RWPE2 (cell line): ENCODE results near the gene TNNT2.

ENCODE experiments used
- ATAC-seq: fragments of 200-7000 bp; cut with Tn5 transposase; 3 replicates; pipeline ENCODE4 v1.9.1; 2021; ENCODE audit warnings: low read depth
- DNase-seq: peaks from one replicate; pipeline ENCODE4 v3.0.0-alpha.2; 2020; ENCODE audit warnings: low spot score
- H3K27ac ChIP-seq: fragments of 450-650 bp; 2 replicates; pipeline ENCODE4 v1.5.1; 2017; ENCODE audit warnings: mild to moderate bottlenecking; ENCODE audit not compliant: poor library complexity, severe bottlenecking
- H3K27me3 ChIP-seq: fragments of 250-450 bp; sonication (Bioruptor Pico); 2 replicates; pipeline ENCODE4 v1.5.1; 2021; ENCODE audit warnings: mild to moderate bottlenecking, moderate library complexity; ENCODE audit not compliant: insufficient read depth, poor library complexity, severe bottlenecking
- H3K36me3 ChIP-seq: fragments of 250-450 bp; sonication (Bioruptor Pico); 2 replicates; pipeline ENCODE4 v1.5.1; 2020; ENCODE audit warnings: low read depth, mild to moderate bottlenecking, moderate library complexity
- H3K4me1 ChIP-seq: fragments of 250-450 bp; sonication (Bioruptor Pico); 2 replicates; pipeline ENCODE4 v1.5.1; 2021; ENCODE audit warnings: mild to moderate bottlenecking, moderate library complexity; ENCODE audit not compliant: insufficient read depth, poor library complexity, severe bottlenecking
- H3K4me3 ChIP-seq: fragments of 250-450 bp; sonication (Bioruptor Pico); 2 replicates; pipeline ENCODE4 v1.5.1; 2021; ENCODE audit warnings: mild to moderate bottlenecking, moderate library complexity; ENCODE audit not compliant: severe bottlenecking
- H3K9me3 ChIP-seq: fragments of 250-450 bp; sonication (Bioruptor Pico); 2 replicates; pipeline ENCODE4 v1.5.1; 2021; ENCODE audit warnings: mild to moderate bottlenecking, moderate library complexity; ENCODE audit not compliant: severe bottlenecking
- TF ChIP-seq, protein P1 (sequence below): fragments of 450-650 bp; IDR thresholded peaks from one replicate; pipeline ENCODE4 v1.5.1; 2017; ENCODE audit warnings: mild to moderate bottlenecking, moderate library complexity; ENCODE audit not compliant: poor library complexity, severe bottlenecking

Gene TNNT2

DNA sequence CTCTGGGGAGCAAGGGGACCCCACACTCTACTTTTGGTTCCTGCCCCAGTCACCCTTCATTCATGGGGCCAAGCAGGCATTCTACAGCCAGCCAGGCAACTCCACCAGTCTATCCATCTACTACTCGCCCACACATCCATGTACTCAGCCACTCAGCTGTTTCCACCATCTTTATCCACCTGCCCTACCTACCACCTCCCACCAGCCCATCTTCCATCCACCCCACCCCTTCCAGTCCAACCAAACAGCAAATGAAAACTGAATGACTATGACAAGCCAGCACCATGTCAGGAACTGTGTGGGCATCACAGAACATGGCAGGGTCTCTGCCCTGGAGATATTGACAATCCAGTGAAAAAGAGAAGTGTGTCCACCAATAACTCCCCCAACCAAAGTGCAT, 13.7 kb upstream of the TNNT2 start:
- H3K27me3 ChIP-seq: no peaks in the 10 kb centered on the region
- TF ChIP-seq, protein P1, sequence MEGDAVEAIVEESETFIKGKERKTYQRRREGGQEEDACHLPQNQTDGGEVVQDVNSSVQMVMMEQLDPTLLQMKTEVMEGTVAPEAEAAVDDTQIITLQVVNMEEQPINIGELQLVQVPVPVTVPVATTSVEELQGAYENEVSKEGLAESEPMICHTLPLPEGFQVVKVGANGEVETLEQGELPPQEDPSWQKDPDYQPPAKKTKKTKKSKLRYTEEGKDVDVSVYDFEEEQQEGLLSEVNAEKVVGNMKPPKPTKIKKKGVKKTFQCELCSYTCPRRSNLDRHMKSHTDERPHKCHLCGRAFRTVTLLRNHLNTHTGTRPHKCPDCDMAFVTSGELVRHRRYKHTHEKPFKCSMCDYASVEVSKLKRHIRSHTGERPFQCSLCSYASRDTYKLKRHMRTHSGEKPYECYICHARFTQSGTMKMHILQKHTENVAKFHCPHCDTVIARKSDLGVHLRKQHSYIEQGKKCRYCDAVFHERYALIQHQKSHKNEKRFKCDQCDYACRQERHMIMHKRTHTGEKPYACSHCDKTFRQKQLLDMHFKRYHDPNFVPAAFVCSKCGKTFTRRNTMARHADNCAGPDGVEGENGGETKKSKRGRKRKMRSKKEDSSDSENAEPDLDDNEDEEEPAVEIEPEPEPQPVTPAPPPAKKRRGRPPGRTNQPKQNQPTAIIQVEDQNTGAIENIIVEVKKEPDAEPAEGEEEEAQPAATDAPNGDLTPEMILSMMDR: no peak
- no peak for ATAC-seq

DNA sequence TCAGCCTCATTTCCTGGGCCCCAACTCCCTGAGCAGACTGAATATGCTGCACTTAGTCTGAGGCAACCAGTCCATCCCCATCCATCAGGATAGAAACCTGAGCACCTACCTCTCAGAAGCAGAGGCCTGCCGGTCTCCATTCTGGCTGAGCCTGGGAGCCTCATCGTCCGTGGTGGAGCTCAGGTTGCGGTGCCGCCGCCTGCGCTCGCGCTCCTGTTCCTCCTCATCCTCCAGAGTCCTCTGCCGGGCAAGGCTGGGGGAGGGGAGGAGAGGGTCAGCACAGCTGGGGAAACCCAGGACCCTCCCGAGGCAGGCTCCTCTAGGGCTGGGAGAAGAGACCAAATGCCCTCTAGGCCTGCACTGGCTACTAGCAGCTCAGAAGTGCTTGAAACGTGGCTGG, 11.6 kb upstream of the TNNT2 start:
- H3K36me3 ChIP-seq: peaks cover 62% of the 10 kb centered on the region
- H3K27ac ChIP-seq: no peak overlapping the region
- H3K4me3 ChIP-seq: no peak overlapping the region
- no peaks in the 10 kb centered on the region for H3K27me3 ChIP-seq
- TF ChIP-seq, protein P1: no peak
- no peaks in the 10 kb centered on the region for H3K9me3 ChIP-seq
- H3K4me1 ChIP-seq: peaks cover 10% of the 10 kb centered on the region
- DNase-seq (no peak), ATAC-seq (no peak)

More for the DNA sequence above, 13.7 kb upstream of the TNNT2 start:
- no peak overlapping the region for H3K4me3 ChIP-seq
- peaks cover 55% of the 10 kb centered on the region for H3K36me3 ChIP-seq
- H3K9me3 ChIP-seq: no peaks in the 10 kb centered on the region
- no peak for DNase-seq
- no peak overlapping the region for H3K27ac ChIP-seq
- peaks cover 15% of the 10 kb centered on the region for H3K4me1 ChIP-seq

DNA sequence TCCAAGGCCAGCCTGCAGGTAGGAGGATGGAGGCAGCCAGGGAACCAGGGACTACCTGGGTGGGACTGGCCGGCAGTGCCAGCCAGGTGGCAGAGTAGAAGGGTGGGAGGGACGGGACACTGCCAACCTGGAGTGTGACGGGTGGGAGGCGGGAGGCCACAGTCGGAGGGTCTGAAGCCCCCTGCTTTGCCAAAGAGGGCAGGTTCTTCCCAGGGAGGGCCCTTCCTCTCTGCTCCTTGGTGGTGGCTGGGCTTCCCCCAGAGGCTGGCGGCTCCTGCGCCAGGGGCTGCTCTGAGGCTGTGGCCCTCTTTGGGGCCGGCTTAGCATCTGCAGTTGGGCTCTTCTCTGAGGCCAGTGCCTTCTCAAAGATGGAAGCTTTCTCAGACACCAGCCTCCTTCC, 8.7 kb upstream of the TNNT2 start:
- no peaks in the 10 kb centered on the region for H3K9me3 ChIP-seq
- no peak overlapping the region for H3K4me3 ChIP-seq
- no peaks in the 10 kb centered on the region for H3K27me3 ChIP-seq

DNA sequence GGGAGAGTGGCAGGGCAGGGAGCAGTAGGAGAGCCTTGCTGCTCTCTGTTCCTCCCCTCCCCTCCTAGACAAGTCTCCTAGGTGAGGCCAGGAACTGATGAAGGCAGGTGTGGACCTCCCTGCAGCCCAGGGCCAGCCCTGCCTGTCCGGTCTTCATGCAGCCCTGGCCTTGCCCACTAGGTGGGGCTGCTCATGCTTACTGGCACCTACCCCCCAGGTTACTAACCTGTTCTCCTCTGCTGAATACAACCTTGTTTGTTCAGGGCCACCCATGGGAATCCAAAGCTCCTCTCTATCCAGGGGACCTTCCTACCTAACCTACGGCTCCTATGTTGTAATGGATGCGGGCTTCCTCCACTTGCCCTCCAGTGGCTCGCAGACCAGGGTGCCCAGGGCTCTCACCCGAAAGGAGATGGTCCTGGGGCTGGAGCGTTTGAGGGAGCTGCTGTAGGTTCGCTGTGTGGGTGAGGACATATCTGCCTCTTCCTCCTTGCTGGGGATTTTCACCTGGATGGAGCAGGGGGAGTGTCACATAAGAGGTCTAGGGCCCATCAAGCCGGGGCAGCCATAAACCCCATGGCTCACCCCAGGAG, 7.9 kb upstream of the TNNT2 start:
- Histone ChIP-seq H3K27me3 (no peaks in the 10 kb centered on the region), H3K4me1 (peaks cover 14% of the 10 kb centered on the region), H3K36me3 (peaks cover 71% of the 10 kb centered on the region), H3K9me3 (no peaks in the 10 kb centered on the region), H3K27ac (peak overlapping the region; percentile 80), H3K4me3 (no peak overlapping the region)
- peak; percentile 71 for ATAC-seq
- TF ChIP-seq, protein P1: peak; percentile 88
- no peak for DNase-seq

More for the DNA sequence above, 8.7 kb upstream of the TNNT2 start:
- ATAC-seq (no peak), DNase-seq (no peak)
- Histone ChIP-seq H3K4me1 (peaks cover 14% of the 10 kb centered on the region), H3K27ac (peak overlapping the region; percentile 80), H3K36me3 (peaks cover 76% of the 10 kb centered on the region)
- TF ChIP-seq, protein P1: no peak

DNA sequence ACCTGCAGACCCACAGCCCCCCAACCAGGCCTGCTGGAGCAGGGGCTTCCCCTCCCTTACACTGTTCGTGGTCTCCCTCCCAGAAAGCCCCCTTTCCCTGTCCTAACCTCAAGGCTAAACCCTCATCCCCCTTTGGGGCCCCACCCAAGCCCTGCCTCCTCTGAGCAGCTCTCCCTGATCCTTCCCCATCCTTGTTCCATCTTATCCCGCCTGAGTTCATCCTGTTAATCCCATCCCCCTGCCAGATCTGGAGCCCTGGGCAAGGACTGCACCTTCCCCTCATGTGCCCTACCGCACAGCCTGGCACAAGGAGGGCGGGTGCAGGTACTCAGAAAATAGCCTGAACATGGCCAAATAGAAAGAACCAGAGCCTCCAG, 6.9 kb upstream of the TNNT2 start:
- DNase-seq (no peak), ATAC-seq (peak; percentile 28)
- H3K4me3 ChIP-seq: no peak overlapping the region
- H3K27ac ChIP-seq: peak overlapping the region; percentile 80
- H3K27me3 ChIP-seq: no peaks in the 10 kb centered on the region
- H3K9me3 ChIP-seq: no peaks in the 10 kb centered on the region
- H3K4me1 ChIP-seq: peaks cover 14% of the 10 kb centered on the region
- TF ChIP-seq, protein P1: no peak
- H3K36me3 ChIP-seq: peaks cover 64% of the 10 kb centered on the region
